EH (cell line): ENCODE data around the gene BRSK2.
"Not testable (repeated sequence)": the region's sequence is repeated elsewhere in the genome, so short reads cannot be mapped to it uniquely, and the experiment has no call there.

Source experiments
- DNase-seq: peaks from one replicate; pipeline ENCODE4 v3.0.0-alpha.2; 2015; ENCODE audit warnings: low read depth

BRSK2 gene

GRCh38 chr11:1409852-1410125 is 20.1 kb downstream of the BRSK2 start:
- not testable (repeated sequence) for DNase-seq

GRCh38 chr11:1410366-1411291 is 20.9 kb downstream of the BRSK2 start:
- DNase-seq, result no peak

DNA sequence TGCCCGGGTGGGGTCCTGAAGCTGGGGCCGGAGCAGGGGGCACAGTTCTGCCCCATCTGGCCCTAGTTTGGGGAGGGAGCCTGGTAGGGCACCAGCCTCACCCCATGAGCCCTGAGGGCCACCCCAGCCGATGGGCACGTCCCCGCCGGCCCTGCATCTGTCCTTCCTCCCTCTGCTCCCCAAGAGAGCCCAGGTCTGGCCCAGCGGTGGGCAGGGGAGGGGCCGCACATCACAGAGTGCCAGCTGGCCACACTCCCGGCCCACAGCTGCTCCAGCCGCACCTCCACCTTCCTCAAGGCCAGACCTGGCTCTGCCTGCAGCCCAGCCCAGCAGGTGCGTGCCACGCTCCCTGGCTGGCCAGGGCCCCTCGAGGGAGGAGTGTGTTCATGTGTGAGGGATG is 21.6 kb downstream of the BRSK2 start:
- DNase-seq, result no peak

- DNase-seq, result not testable (repeated sequence)
These were observed 22.0 kb downstream of the BRSK2 start for GRCh38 chr11:1411739-1412138.

DNA sequence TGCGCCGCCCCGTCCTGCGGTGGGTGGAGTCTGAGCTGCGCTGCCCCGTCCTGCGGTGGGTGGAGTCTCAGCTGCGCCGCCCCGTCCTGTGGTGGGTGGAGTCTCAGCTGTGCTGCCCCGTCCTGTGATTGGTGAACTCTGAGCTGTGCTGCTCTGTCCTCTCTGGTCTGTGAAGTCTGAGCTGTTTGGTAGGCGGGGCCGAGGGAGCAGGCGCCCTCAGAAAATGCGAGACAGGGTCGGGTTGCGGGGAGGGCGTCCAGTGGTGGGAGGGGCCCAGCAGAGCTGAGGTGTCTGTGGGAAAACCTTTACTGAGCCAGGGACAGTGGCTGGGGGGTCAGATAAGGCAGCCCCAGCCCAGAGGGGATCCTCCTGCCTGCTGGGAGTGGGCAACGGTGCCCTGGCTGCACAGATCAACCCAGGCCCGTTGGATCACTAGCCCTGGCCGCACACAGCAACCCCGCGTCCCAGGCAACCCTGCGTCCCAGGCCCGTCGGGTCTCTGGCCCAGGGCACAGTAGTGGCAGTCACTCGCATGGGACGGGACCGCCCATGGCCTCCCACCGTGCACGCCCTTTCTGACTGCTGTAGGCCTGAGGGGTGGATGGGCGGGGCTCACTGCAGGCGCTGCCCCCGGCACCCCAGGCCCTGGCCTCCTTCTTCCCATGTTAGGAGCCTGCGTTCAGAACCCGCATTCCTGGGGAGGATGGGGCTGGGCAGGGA is 22.8 kb downstream of the BRSK2 start:
- no peak for DNase-seq

DNA sequence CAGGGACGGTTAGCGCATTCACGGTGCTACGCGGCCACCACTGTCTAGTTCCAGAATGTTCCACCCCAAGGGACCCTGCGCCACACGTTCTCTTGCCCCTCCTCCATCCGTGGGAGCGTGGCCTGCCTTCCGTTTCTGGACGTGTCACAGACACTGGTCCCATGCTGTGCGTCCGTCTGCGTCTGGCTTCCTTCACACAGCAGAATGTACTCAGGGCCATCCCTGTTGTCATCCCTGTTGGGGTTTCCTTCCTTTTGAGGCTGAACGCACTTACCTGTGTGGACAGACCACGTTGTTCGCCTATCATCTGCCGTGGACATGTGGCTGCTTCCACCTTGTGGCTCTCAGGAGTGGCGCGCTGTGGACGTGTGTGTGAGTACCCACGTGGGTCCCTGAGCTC is 24.9 kb downstream of the BRSK2 start:
- no peak for DNase-seq

DNA sequence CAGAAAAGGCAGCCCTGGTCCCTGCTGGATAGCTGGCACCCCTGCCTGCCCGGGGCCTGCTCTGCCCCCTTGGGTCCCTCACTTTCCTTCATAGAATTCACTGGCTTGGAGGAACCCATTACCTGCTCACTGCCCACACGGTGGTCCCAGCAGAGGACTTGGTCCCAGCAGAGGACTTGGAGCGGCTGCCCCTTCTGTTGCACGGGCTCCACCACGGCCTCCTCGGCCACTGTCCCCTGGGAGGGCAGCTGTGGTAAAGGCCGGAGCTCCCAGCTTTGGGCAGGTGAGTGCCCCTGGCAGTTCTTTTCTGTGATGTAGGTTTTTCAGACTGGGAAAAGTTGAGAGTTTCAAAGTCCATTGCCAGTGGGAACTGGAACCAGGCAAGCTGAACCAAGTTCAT is 25.9 kb downstream of the BRSK2 start:
- no peak for DNase-seq

GRCh38 chr11:1418192-1418795 is 28.6 kb downstream of the BRSK2 start:
- DNase-seq, result not testable (repeated sequence)

DNA sequence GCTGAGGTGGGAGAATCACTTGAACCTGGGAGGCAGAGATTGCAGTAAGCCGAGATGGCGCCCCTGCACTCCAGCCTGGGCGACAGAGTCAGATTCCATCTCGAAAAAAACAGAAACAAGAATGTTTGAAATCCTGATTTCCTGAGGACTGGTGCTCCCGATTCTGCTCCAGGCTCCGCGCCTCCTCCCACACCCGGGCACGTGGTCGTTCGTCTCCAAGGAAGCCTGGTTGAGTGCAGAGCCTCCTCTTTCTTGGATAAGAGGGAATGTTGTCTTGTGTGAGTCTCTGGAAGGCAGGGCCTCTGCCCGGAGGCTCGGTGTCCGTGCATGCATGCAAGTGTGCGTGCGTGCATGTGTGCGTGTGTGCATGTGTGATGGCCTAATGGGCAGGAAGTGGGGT is 30.1 kb downstream of the BRSK2 start:
- DNase-seq, result no peak

DNA sequence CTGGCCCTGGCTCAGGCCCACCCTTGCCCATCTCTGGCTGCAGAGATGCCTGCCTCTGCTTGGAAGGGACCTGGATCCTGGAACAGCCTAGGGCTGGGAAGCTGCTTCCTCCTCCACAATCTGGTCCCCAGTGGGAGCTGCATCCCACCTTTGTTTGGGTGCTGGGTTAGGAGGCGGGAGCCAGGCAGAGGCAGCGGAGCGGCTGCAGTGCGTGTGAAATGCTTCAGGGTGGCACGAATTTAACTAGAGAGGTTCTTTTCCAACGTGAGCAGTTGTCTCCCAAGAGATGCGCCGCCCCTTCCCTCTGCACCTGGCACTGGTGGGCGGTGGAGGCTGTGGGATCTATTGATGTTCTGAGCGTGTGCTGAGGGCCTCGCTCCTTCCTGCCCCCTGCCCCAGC is 31.6 kb downstream of the BRSK2 start:
- no peak for DNase-seq

DNA sequence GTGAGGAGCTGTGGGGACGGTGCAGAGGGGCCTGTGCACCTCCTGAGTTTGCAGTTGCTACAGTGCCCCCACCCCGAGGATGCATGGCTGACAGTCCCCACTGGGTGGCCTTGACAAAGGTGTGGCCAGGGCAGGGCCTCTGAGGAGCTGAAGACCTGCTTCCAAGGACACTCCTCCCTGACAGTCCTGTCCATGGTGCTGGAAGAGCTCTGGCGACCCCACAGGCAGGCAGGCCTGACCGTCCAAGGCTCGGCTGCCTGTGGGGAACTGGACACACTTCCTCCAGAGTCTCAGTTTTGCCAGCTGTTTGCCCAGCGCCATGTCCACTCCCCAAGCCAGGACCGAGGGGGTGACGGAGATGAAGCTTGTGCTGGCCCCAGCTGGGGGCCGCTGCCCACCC is 32.7 kb downstream of the BRSK2 start:
- DNase-seq, result no peak

- DNase-seq, result no peak
These were observed 33.2 kb downstream of the BRSK2 start for GRCh38 chr11:1422981-1423380.

DNA sequence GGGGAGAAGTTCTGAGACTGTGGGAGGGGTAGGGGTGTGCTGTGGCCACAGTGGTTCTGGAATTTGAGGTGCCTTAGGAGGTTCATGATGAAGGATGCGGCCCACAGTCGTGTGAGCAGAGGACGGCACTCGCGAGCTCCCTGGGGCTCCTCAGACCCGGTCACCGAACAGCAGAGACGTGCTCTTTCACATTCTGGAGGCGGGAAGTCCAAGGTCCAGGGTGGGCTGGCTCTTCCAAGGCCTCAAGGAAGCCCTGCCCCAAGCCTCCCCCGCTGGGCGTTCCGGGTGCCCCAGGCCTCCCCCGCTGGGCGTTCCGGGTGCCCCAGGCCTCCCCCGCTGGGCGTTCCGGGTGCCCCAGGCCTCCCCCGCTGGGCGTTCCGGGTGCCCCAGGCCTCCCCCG is 33.7 kb downstream of the BRSK2 start:
- not testable (repeated sequence) for DNase-seq

DNA sequence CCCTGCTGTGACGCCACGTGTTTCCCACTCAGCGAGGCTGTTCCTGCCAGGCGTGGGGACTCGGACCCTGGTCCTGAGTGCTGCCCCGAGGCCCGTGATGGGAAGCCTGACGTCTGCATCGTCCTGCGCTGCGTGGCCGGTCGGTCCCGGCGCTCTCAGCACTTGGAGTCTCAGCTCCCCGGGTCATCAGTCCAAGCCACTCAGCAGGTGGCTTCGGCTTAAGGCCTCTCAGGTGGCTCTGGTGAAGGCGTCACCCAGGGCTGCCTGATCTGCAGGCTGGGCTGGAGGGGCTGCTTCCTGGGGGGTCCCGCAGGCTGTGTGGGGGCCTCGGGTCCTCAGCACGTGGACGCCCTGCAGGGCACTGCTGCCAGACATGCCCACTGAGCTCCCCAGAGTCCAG is 35.3 kb downstream of the BRSK2 start:
- DNase-seq, result no peak

GRCh38 chr11:1425439-1425838 is 35.7 kb downstream of the BRSK2 start:
- DNase-seq, result no peak

GRCh38 chr11:1428762-1429316 is 39.1 kb downstream of the BRSK2 start:
- DNase-seq, result no peak

DNA sequence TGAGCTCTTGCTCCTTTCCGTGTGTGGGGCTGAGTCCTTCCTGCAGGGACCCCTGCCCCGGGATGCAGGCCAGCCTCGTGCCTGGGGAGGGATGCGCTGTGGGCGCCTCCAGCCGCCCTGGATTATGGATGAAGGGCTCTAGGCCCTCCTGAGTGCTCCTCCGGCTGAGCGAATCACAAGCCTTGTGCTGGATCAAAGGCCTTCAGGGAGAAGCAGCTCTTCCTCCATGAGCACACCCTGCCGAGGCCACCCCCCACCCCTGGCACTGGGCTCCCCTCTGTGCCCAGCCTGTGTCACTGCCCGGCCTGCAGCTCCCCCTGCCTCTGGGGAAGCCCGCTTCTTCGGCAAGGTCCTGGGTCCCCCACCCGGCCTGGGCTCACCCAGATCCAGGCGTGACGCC is 43.8 kb downstream of the BRSK2 start:
- no peak for DNase-seq

DNA sequence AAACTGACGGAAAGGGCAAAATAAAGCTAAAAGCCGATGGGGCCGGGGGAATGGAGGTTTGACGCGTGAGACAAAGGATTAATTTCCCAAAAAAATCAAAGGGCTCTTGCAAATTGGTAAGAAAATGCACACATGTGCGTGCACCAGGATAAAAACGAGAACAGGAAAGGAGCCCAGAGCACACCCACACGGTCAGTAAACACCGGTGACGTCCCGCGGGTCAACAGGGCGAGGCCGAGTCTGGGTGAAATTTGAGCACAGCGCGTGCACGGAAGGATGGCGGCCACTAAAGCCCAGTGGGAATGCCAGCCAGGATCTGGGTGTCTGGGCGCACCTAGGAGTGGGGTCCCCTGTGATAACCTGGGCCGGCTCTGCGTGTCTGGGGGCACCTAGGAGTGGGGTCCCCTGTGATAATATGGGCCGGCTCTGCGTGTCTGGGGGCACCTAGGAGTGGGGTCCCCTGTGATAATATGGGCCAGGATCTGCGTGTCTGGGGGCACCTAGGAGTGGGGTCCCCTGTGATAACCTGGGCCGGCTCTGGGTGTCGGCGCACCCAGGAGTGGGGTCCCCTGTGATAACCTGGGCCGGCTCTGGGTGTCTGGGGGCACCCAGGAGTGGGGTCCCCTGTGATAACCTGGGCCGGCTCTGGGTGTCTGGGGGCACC is 44.4 kb downstream of the BRSK2 start:
- no peak for DNase-seq

- not testable (repeated sequence) for DNase-seq
These were observed 45.7 kb downstream of the BRSK2 start for GRCh38 chr11:1435479-1435819.

DNA sequence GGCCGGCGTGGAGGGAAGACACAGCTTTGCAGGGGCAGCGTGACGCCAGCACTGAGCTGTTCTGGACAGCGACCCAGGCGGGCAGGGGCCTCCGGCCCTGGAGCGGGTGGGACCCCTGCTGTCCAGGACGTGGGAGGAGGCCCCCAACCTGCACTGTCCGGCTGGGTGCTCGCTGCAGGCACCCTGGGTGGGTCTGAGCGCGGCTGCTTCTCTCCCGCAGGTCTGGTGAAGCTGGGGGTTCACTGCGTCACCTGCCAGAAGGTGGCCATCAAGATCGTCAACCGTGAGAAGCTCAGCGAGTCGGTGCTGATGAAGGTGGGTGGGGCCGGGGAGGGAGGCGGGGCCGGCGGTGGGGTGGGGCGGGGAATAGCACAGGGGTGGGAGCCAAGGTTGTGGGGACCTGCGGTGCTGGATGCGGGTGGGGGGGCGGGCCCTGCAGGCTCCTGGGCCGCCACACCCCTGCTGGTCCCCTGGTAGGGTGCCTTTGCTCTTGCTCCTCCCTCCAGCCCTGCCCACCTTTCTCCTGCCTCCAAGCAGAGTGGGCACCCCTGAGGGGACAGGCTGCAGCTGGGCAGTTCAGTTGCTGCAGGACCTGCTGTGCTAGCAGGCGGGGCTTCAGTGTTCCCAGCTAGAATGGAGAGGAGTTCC is 46.2 kb downstream of the BRSK2 start:
- DNase-seq, result no peak

GRCh38 chr11:1436468-1437039 is 46.8 kb downstream of the BRSK2 start:
- DNase-seq, result no peak

DNA sequence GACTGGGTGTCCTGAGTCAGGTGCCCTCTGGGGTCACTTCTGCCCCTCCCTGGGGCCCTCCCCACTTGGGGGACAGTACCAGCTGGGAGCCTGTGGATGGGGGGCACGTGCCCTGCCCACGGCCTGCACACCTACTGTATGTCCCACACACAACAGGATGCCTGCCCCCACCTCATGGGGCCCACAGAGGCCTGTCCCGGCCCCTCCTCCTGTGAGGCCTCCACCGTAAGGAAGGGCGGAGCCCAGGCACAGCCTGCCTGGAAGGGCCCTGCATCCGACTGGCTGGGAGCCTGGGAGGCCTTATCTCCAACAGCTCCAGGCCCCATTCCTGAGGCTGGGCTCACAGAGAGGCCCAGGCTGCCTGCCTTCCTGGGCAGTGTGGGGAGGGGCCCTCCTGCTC is 47.8 kb downstream of the BRSK2 start:
- peak; percentile 32 for DNase-seq
